ENCODE measurements around the gene PAX1. TPM values are rescaled to one million over a fixed set of nuclear protein-coding genes. Genes with fewer than 3 reads are reported as not detected.

PAX1 gene
- total RNA-seq, 6 donors from 2014 or later, result 0.69 TPM; not detected in 5

GRCh38 chr20:21681234-21681921, 24.1 kb upstream of the PAX1 start:
- H3K36me3 ChIP-seq, result no peaks in the 10 kb centered on the region
- H3K9me3 ChIP-seq, result no peaks in the 10 kb centered on the region
- peaks cover 0 to 4% (median 0%) of the 10 kb centered on the region in 4 donors for H3K4me1 ChIP-seq
- peak in 1 of 2 donors; percentile 56 for ATAC-seq (ENCODE audit: low FRiP score in 2 of 2)
- no peak overlapping the region for H3K27ac ChIP-seq
- TF ChIP-seq POLR2A (IDR thresholded peaks at IDR 0.05) (no peak), POLR2AphosphoS5 (IDR thresholded peaks at IDR 0.05) (no peak), EP300 (IDR thresholded peaks at IDR 0.05) (no peak)
- TF ChIP-seq, protein P1, sequence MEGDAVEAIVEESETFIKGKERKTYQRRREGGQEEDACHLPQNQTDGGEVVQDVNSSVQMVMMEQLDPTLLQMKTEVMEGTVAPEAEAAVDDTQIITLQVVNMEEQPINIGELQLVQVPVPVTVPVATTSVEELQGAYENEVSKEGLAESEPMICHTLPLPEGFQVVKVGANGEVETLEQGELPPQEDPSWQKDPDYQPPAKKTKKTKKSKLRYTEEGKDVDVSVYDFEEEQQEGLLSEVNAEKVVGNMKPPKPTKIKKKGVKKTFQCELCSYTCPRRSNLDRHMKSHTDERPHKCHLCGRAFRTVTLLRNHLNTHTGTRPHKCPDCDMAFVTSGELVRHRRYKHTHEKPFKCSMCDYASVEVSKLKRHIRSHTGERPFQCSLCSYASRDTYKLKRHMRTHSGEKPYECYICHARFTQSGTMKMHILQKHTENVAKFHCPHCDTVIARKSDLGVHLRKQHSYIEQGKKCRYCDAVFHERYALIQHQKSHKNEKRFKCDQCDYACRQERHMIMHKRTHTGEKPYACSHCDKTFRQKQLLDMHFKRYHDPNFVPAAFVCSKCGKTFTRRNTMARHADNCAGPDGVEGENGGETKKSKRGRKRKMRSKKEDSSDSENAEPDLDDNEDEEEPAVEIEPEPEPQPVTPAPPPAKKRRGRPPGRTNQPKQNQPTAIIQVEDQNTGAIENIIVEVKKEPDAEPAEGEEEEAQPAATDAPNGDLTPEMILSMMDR (IDR thresholded peaks at IDR 0.05), result no peak
- H3K27me3 ChIP-seq, result no peaks in the 10 kb centered on the region
- peak in 1 of 2 donors; percentile 45 for DNase-seq
- H3K4me3 ChIP-seq, result peak overlapping the region in 1 of 4 donors; percentile 10
- 57 to 68% methylated on average over 14 of the region's 14 CpGs for WGBS, 2 donors

- Histone ChIP-seq H3K27me3 (no peaks in the 10 kb centered on the region), H3K4me1 (peaks cover 0 to 4% (median 0%) of the 10 kb centered on the region in 4 donors), H3K4me3 (peak overlapping the region in 1 of 4 donors; percentile 10), H3K27ac (no peak overlapping the region), H3K36me3 (no peaks in the 10 kb centered on the region), H3K9me3 (no peaks in the 10 kb centered on the region)
- peak in 1 of 2 donors; percentile 16 for ATAC-seq (ENCODE audit: low FRiP score in 2 of 2)
- DNase-seq, result no peak
- TF ChIP-seq EP300 (IDR thresholded peaks at IDR 0.05) (no peak), POLR2AphosphoS5 (IDR thresholded peaks at IDR 0.05) (no peak), POLR2A (IDR thresholded peaks at IDR 0.05) (no peak)
- TF ChIP-seq, protein P1 (IDR thresholded peaks at IDR 0.05), result no peak
- WGBS, 2 donors, result 72 to 75% methylated on average over 10 of the region's 10 CpGs
These were observed 23.5 kb upstream of the PAX1 start for GRCh38 chr20:21681922-21682318.

- no peaks in the 10 kb centered on the region for H3K9me3 ChIP-seq
- TF ChIP-seq, protein P1 (IDR thresholded peaks at IDR 0.05), result no peak
- TF ChIP-seq EP300 (IDR thresholded peaks at IDR 0.05), result no peak
- no peak for TF ChIP-seq POLR2A (IDR thresholded peaks at IDR 0.05)
- no peak for TF ChIP-seq POLR2AphosphoS5 (IDR thresholded peaks at IDR 0.05)
- peaks cover 0 to 4% (median 0%) of the 10 kb centered on the region in 4 donors for H3K4me1 ChIP-seq
- H3K27me3 ChIP-seq, result no peaks in the 10 kb centered on the region
- no peak overlapping the region for H3K4me3 ChIP-seq
- 51 to 57% methylated on average over 8 of the region's 8 CpGs for WGBS, 2 donors
- DNase-seq (no peak), ATAC-seq (ENCODE audit: low FRiP score in 2 of 2) (no peak)
- H3K27ac ChIP-seq, result no peak overlapping the region
- H3K36me3 ChIP-seq, result no peaks in the 10 kb centered on the region
These were observed 22.9 kb upstream of the PAX1 start for GRCh38 chr20:21682521-21682954.

DNA sequence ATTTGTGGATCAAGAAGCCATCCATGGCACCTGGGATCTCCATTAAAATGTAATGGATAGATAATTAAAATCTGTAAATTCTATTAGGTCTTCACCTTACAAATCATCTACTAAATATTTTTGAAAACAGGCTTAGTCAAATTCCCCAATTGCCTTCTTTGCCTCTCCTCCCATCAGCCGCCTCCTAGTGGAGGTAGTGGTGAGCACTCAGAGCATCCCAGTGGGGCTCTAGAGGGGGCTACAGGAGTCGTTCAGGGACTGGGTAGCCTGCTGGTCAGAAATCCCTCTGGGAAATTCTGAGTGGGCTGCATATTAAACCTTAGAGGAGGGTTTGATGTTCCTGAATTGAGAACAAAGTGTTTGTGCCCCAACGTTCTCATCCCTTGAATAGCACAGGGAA, 20.8 kb upstream of the PAX1 start:
- ATAC-seq (ENCODE audit: low FRiP score in 2 of 2) (no peak), DNase-seq (no peak)
- peaks cover 0 to 4% (median 0%) of the 10 kb centered on the region in 4 donors for H3K4me1 ChIP-seq
- H3K9me3 ChIP-seq, result no peaks in the 10 kb centered on the region
- H3K36me3 ChIP-seq, result no peaks in the 10 kb centered on the region
- no peak overlapping the region for H3K27ac ChIP-seq
- no peaks in the 10 kb centered on the region for H3K27me3 ChIP-seq
- no peak overlapping the region for H3K4me3 ChIP-seq
- 30 to 49% methylated on average over 3 of the region's 3 CpGs for WGBS, 2 donors
- TF ChIP-seq POLR2A (IDR thresholded peaks at IDR 0.05), result no peak
- no peak for TF ChIP-seq POLR2AphosphoS5 (IDR thresholded peaks at IDR 0.05)
- no peak for TF ChIP-seq EP300 (IDR thresholded peaks at IDR 0.05)
- TF ChIP-seq, protein P1 (IDR thresholded peaks at IDR 0.05), result no peak

DNA sequence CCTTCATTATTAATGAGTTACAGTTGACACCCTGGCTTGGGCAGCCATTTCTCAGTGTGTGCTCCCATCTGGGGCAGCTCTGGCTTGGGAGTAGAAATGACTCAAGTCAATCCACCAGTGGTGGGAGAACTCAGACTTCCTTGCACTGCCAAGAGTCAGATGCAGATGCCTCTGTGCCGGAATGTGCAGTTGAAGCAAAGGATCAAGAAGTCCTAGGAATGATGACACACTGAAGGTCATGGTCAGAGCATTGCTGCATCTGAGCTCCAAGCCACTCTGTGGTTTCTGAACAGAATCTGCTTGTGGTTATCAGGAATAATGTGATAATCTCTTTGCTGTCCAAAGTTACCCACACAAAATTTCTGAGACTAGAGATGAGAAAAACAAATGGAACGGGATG, 19.5 kb upstream of the PAX1 start:
- 69 to 81% methylated on average over 2 of the region's 2 CpGs for WGBS, 2 donors
- DNase-seq, result no peak
- H3K4me3 ChIP-seq, result no peak overlapping the region
- H3K36me3 ChIP-seq, result no peaks in the 10 kb centered on the region
- peaks cover 0 to 4% (median 0%) of the 10 kb centered on the region in 4 donors for H3K4me1 ChIP-seq
- H3K9me3 ChIP-seq, result no peaks in the 10 kb centered on the region
- no peaks in the 10 kb centered on the region for H3K27me3 ChIP-seq
- ATAC-seq (ENCODE audit: low FRiP score in 2 of 2), result no peak
- no peak overlapping the region for H3K27ac ChIP-seq
- TF ChIP-seq POLR2AphosphoS5 (IDR thresholded peaks at IDR 0.05), result no peak
- TF ChIP-seq EP300 (IDR thresholded peaks at IDR 0.05), result no peak
- TF ChIP-seq, protein P1 (IDR thresholded peaks at IDR 0.05), result no peak
- no peak for TF ChIP-seq POLR2A (IDR thresholded peaks at IDR 0.05)
